Stimulated activated naive CD8-positive, alpha-beta T cell treated with anti-CD3 and anti-CD28 coated beads, Interleukin-15, amount 100 ng/mL, for 72 hours (primary cell): ENCODE results near the gene BCR.

Experiments
- ATAC-seq: fragments of 150-1000 bp; cut with Tn5 transposase; 2 replicates; pipeline ENCODE4 v1.10.0; 2021; ENCODE audit warnings: mild to moderate bottlenecking, moderate library complexity
- DNase-seq, 2 donors: peaks; one replicate each; pipeline ENCODE4 v3.0.0; 2021 to 2022
- H3K27ac Mint-ChIP-seq, 2 donors: one replicate each; pipeline ENCODE4 v1.8.0; 2022; ENCODE audit warnings: mild to moderate bottlenecking in 2 of 2, mixed read lengths in 2 of 2, moderate library complexity in 2 of 2
- H3K27me3 Mint-ChIP-seq: one replicate; pipeline ENCODE4 v1.8.0; 2022; ENCODE audit warnings: mixed read lengths
- H3K4me1 Mint-ChIP-seq: one replicate; pipeline ENCODE4 v1.8.0; 2022; ENCODE audit warnings: mild to moderate bottlenecking, mixed read lengths
- H3K4me3 Mint-ChIP-seq, 2 donors: one replicate each; pipeline ENCODE4 v1.8.0; 2022; ENCODE audit warnings: mild to moderate bottlenecking in 2 of 2, mixed read lengths in 2 of 2, moderate library complexity in 1 of 2
- H3K9me3 Mint-ChIP-seq, 2 donors: one replicate each; pipeline ENCODE4 v1.8.0; 2022; ENCODE audit warnings: mixed read lengths in 2 of 2

The BCR gene

DNA sequence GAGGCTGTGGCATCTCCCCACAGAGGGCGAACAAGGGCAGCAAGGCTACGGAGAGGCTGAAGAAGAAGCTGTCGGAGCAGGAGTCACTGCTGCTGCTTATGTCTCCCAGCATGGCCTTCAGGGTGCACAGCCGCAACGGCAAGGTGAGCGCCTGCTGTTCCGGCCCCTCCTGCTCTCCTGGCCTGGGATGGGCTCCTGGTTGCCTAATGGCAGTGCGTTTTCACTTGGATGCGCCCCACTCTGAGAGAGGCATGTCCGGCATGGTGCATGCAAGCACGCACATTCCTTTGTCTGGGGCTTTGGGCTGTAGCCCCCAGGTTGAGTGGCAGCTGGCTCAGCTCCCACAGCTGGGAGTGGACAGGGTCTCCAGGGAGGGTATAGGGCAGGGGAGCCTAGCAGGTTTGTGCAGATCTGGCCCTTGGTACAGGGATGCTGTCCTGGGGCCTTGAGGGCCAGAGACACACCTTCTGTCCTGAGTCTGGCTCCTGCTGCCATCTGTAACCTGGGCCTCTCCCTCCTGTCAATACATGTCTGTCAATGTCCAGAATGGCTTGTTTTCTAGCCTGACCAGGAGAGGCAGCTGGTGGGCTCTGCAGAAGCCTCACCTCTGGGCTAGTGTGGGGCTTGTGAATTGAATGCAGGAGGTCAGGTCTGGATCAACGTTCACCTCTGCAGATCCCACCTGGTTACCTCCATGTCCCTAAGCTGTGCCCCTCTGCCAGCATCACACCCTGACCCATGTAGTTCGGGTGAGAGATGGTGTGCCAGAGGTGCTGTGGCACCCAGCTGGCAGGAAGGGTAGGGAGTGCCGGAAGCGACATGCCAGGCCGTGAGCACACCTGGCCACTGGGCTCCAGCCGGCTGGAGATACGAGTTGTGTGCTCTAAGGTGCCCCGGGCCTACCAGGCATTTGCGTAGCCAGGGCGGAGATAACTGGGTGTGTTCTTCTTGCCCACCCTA, 107.1 kb downstream of the BCR start:
- no peaks in the 10 kb centered on the region for H3K4me1 Mint-ChIP-seq
- ATAC-seq: no peak
- DNase-seq: no peak
- H3K9me3 Mint-ChIP-seq: no peaks in the 10 kb centered on the region
- no peak overlapping the region for H3K27ac Mint-ChIP-seq
- no peaks in the 10 kb centered on the region for H3K27me3 Mint-ChIP-seq
- no peak overlapping the region for H3K4me3 Mint-ChIP-seq

- Mint-ChIP-seq H3K4me1 (no peaks in the 10 kb centered on the region), H3K9me3 (no peaks in the 10 kb centered on the region), H3K4me3 (no peak overlapping the region), H3K27me3 (no peaks in the 10 kb centered on the region), H3K27ac (no peak overlapping the region)
- DNase-seq (no peak), ATAC-seq (no peak)
Observed at GRCh38 chr22:23288301-23289129, 108.2 kb downstream of the BCR start.

GRCh38 chr22:23289130-23289503, 108.8 kb downstream of the BCR start:
- H3K27ac Mint-ChIP-seq: no peak overlapping the region

GRCh38 chr22:23289851-23290724, 109.8 kb downstream of the BCR start:
- Mint-ChIP-seq H3K4me3 (no peak overlapping the region), H3K27ac (no peak overlapping the region), H3K27me3 (no peaks in the 10 kb centered on the region)

More at GRCh38 chr22:23289130-23289503, 108.8 kb downstream of the BCR start:
- no peaks in the 10 kb centered on the region for H3K9me3 Mint-ChIP-seq
- no peak overlapping the region for H3K4me3 Mint-ChIP-seq
- ATAC-seq: no peak
- no peak for DNase-seq
- no peaks in the 10 kb centered on the region for H3K27me3 Mint-ChIP-seq
- no peaks in the 10 kb centered on the region for H3K4me1 Mint-ChIP-seq

DNA sequence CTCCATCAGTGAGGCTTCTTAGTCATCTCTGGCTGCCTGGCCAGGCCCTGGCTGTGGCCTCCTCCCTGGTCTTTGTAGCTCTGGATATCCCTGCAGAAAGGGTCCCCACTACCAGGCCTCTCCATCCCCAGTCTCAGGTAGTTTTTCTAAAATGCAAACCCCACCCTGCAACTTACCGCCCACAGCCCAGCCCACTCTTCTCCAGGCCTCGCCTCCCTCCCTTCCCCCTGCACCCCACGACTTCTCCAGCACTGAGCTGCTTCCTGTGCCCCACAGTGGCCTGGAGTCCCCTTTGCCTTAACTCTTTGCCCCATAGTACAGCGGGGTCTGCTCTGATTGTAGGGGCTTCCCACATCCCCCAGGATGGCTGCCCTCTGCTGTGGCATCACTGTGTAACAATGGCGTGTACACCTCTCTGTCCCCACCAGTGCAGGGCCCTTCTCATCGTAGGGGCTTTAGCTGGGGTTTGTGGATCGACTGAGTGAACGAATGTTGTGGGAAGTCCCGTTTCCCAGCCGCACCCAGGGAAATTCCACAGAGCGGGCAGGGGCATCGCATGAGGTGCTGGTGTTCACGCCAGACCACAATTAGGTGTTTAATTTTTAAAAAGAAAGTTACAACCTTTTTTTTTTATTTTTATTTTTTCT, 111.6 kb downstream of the BCR start:
- no peak for DNase-seq
- Mint-ChIP-seq H3K27ac (peak overlapping the region in 1 of 2 donors; percentile 75), H3K27me3 (no peaks in the 10 kb centered on the region), H3K4me1 (no peaks in the 10 kb centered on the region), H3K4me3 (no peak overlapping the region), H3K9me3 (no peaks in the 10 kb centered on the region)
- no peak for ATAC-seq

More at GRCh38 chr22:23289851-23290724, 109.8 kb downstream of the BCR start:
- DNase-seq (peak; percentile 46 to 57), ATAC-seq (peak; percentile 46)
- H3K4me1 Mint-ChIP-seq: no peaks in the 10 kb centered on the region
- H3K9me3 Mint-ChIP-seq: no peaks in the 10 kb centered on the region

DNA sequence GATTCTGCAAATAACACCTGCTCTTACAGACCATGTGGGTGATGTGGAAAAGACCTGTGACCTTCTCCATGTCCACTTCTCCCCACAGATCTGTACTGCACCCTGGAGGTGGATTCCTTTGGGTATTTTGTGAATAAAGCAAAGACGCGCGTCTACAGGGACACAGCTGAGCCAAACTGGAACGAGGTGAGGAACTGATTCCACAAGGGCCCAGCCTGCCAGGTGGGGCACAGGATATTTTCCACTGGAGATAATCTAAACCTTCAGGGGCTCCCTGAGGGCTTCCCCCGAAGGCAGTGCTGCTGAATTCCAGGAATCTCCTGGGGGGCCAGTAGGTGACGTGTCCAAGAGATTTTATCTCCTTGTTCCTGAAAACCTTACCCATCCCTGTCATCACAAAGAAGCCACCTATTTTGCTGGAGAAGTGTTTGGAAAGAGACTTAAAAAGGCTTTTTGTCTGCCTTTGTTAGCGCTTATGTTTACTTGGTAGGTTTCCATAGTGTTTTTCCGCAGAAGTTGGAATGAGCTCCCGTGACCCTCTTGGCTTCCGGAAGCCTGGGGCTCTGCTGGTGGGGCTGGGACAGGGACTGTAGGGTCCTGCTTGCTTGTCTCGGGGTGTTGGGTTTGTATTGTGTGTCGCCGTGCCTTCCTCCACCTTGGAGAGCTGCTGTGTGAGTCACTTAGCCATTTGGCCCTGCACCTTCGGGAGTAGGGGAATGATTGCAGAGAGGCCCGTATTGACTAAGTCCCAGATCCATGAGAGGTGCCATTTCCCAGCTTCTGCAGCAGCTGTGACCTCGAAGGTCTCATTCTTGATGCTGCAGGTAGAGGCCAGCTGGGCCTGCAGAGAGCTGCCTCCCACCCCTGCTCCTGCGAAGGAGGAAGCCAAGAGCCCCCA, 112.4 kb downstream of the BCR start:
- no peaks in the 10 kb centered on the region for H3K9me3 Mint-ChIP-seq
- no peaks in the 10 kb centered on the region for H3K27me3 Mint-ChIP-seq
- H3K4me1 Mint-ChIP-seq: no peaks in the 10 kb centered on the region
- no peak overlapping the region for H3K27ac Mint-ChIP-seq
- ATAC-seq (no peak), DNase-seq (no peak)
- no peak overlapping the region for H3K4me3 Mint-ChIP-seq

- Mint-ChIP-seq H3K4me3 (no peak overlapping the region), H3K27ac (no peak overlapping the region), H3K4me1 (no peaks in the 10 kb centered on the region), H3K9me3 (no peaks in the 10 kb centered on the region), H3K27me3 (no peaks in the 10 kb centered on the region)
- DNase-seq (no peak), ATAC-seq (no peak)
Observed at GRCh38 chr22:23293720-23294119, 113.4 kb downstream of the BCR start.

- no peaks in the 10 kb centered on the region for H3K9me3 Mint-ChIP-seq
- no peak for ATAC-seq
Observed at GRCh38 chr22:23294221-23294620, 113.9 kb downstream of the BCR start.

DNA sequence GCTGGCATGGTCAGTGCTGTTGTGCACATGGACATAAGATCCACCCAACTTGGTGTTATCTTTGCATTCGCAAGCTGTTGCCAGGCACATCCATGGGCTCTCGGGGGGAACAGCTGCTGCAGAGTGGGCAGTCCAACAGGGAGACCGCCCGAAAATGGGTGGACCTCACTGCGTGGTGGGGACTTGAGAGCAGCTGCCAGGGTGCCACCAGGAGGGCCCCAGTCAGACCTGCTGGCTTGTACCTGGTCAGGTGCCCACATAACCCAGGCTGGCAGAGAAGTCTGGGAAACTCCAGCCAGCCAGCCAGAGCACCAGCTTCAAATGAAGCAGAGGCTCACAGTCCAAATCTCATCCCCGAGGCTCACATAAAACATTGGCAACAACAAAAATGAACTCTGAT, 120.2 kb downstream of the BCR start:
- DNase-seq (no peak), ATAC-seq (no peak)
- H3K4me3 Mint-ChIP-seq: no peak overlapping the region
- peak overlapping the region in 1 of 2 donors; percentile 89 for H3K27ac Mint-ChIP-seq
- no peaks in the 10 kb centered on the region for H3K4me1 Mint-ChIP-seq
- H3K9me3 Mint-ChIP-seq: no peaks in the 10 kb centered on the region
- H3K27me3 Mint-ChIP-seq: no peaks in the 10 kb centered on the region

More at GRCh38 chr22:23294221-23294620, 113.9 kb downstream of the BCR start:
- Mint-ChIP-seq H3K27me3 (no peaks in the 10 kb centered on the region), H3K4me1 (no peaks in the 10 kb centered on the region), H3K27ac (no peak overlapping the region), H3K4me3 (no peak overlapping the region)
- DNase-seq: no peak

- no peak for DNase-seq
- no peaks in the 10 kb centered on the region for H3K27me3 Mint-ChIP-seq
- no peak for ATAC-seq
- no peaks in the 10 kb centered on the region for H3K9me3 Mint-ChIP-seq
- H3K4me3 Mint-ChIP-seq: no peak overlapping the region
- H3K27ac Mint-ChIP-seq: no peak overlapping the region
- H3K4me1 Mint-ChIP-seq: no peaks in the 10 kb centered on the region
Observed at GRCh38 chr22:23301591-23301990, 121.3 kb downstream of the BCR start.

DNA sequence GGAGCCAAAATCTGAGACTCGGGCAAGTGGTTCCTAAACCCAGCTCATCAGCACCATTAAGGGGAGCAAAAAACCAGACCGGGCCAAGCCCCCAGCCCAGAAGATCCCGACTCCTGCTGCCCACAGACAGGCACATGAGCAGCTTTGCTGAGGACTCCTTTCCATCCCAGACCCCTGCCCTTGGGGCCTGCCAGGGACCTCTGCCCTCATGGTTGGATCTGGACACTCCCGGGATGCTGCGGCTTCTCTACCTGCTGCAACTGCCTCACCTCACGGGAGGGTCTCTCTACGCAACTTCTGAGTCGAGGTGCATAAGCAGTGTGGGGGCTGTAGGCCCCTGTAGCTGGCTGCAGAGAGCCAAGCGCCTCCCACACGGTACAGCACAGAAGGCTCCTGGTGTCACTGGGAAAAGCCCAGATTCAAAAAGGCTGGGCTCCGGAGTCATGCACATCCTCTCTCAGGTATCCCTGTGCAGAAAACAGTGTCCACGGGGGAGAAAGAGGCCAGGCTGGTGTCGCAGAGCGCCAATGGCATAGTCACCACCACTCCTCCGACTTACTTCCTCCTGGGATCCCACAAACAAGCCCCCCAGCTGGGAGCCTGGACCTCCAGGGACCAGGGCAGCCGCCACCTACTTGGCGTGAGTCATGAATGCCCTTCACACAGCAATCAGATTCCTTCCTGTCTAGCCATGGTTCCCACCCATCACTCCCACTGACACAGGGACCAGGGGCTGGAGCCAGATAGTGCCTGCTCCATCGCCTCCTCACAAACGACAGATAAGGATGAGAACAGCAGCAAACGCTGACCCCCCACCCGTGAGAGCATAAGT, 122.1 kb downstream of the BCR start:
- DNase-seq: no peak
- no peaks in the 10 kb centered on the region for H3K9me3 Mint-ChIP-seq
- no peak for ATAC-seq
- no peaks in the 10 kb centered on the region for H3K4me1 Mint-ChIP-seq
- no peak overlapping the region for H3K4me3 Mint-ChIP-seq
- H3K27me3 Mint-ChIP-seq: no peaks in the 10 kb centered on the region
- H3K27ac Mint-ChIP-seq: peak overlapping the region in 1 of 2 donors; percentile 42

GRCh38 chr22:23305321-23305910, 125.1 kb downstream of the BCR start:
- no peak for ATAC-seq
- no peak overlapping the region for H3K4me3 Mint-ChIP-seq
- H3K9me3 Mint-ChIP-seq: no peaks in the 10 kb centered on the region
- H3K27me3 Mint-ChIP-seq: no peaks in the 10 kb centered on the region
- H3K27ac Mint-ChIP-seq: peak overlapping the region in 1 of 2 donors; percentile 85
- no peak for DNase-seq
- H3K4me1 Mint-ChIP-seq: no peaks in the 10 kb centered on the region

DNA sequence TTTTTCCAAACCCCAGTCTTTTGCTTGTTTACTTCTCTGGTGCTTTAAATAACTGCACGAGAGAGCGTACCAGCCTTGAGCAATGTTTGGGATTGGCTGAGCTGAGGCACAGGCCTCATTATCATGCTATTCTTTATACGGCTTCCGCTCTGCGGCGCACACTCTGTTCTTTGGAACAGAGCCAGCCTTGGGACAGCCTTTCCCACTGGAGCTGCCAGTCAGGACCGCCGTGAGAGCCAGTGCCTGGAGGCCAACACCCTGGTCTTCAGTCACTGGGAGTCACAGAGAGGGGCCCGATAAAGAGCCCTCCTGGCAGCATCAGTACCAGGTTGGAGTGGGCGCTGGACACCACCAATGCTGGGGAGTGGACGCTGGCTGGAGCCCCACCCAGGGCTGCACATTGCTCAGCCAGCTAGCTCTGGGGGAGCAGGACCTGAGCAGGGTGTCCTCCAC, 125.6 kb downstream of the BCR start:
- Mint-ChIP-seq H3K4me3 (no peak overlapping the region), H3K27ac (peak overlapping the region in 1 of 2 donors; percentile 85), H3K9me3 (no peaks in the 10 kb centered on the region), H3K27me3 (no peaks in the 10 kb centered on the region), H3K4me1 (no peaks in the 10 kb centered on the region)
- no peak for DNase-seq
- ATAC-seq: no peak
